Transverse colon (tissue), 4 donors: ENCODE data around the gene OLFM1. TPM values are rescaled to one million over a fixed set of nuclear protein-coding genes. Genes with fewer than 3 reads are reported as not detected.

ENCODE experiments used
- DNase-seq: peaks from one replicate; pipeline ENCODE4 v3.0.0-alpha.2; 2019
- H3K27ac ChIP-seq, 4 donors: fragments of 200-600 bp; sonication (generic); 2 replicates each; pipeline ENCODE4 v1.5.1; 2016 to 2018; ENCODE audit warnings: inconsistent platforms in 4 of 4
- H3K27me3 ChIP-seq: fragments of 200-600 bp; sonication (generic); 2 replicates; pipeline ENCODE4 v1.5.1; 2017; ENCODE audit warnings: inconsistent platforms
- H3K36me3 ChIP-seq, 4 donors: fragments of 200-600 bp; sonication (generic); 2 replicates each; pipeline ENCODE4 v1.5.1; 2017 to 2019; ENCODE audit warnings: inconsistent platforms in 4 of 4
- H3K4me1 ChIP-seq, 4 donors: fragments of 200-600 bp; sonication (generic); 2 replicates each; pipeline ENCODE4 v1.5.1; 2017 to 2020; ENCODE audit warnings: inconsistent platforms in 4 of 4
- H3K4me3 ChIP-seq, 4 donors: fragments of 200-600 bp; sonication (generic); 1 replicate in 1 of 4; 2 replicates in 3 of 4; pipeline versions ENCODE4 v1.5.1 to v1.6.1; 2017 to 2019; ENCODE audit warnings: inconsistent platforms in 4 of 4
- H3K9me3 ChIP-seq, 2 donors: fragments of 200-600 bp; sonication (generic); 2 replicates each; pipeline ENCODE4 v1.5.1; 2017 to 2019; ENCODE audit warnings: inconsistent platforms in 2 of 2
- CTCF ChIP-seq, 5 experiments: fragments of 200-600 bp in 3 of 5; fragments of 450-650 bp in 2 of 5; sonication (generic) in 3 of 5; IDR thresholded peaks; 1 replicate in 2 of 5; 2 replicates in 3 of 5; pipeline ENCODE4 v1.5.1; 2016 to 2017; ENCODE audit warnings: antibody characterized with exemption in 5 of 5, inconsistent platforms in 3 of 5, mild to moderate bottlenecking in 2 of 5, moderate library complexity in 1 of 5
- EP300 ChIP-seq: sonication (generic); formaldehyde crosslinking; IDR thresholded peaks from one replicate; pipeline ENCODE4 v1.6.1; 2017; ENCODE audit warnings: antibody characterized with exemption, low read depth
- POLR2A ChIP-seq: fragments of 450-650 bp; IDR thresholded peaks from one replicate; pipeline ENCODE4 v1.6.1; 2016; ENCODE audit warnings: antibody characterized with exemption, mild to moderate bottlenecking, moderate library complexity
- POLR2AphosphoS5 ChIP-seq, 3 donors: sonication (generic); formaldehyde crosslinking; IDR thresholded peaks; one replicate each; pipeline ENCODE4 v1.6.1; 2016; ENCODE audit warnings: antibody characterized with exemption in 3 of 3
- WGBS, 2 donors: methylation state at CpG; one replicate each; pipeline ENCODE4 v1.1.5; 2018; ENCODE audit warnings: low coverage in 1 of 2; 5-methylcytosine and 5-hydroxymethylcytosine counted together
- in situ Hi-C, 4 donors: fragments of 200-750 bp; cut with MboI; loops; one replicate each; pipeline versions ENCODE4 v1.15.0 to v1.15.1; 2017; ENCODE audit warnings: low sequenced_read_pairs in 3 of 4, low pct_ligation_motif_present in 1 of 4, low pct_unique_long_range_greater_than_20kb in 1 of 4
- intact Hi-C: fragments of 100-400 bp; cut with DNase I; formaldehyde crosslinking; loops from one replicate; pipeline ENCODE4 v1.15.1; 2023; ENCODE audit warnings: low total_unique reads
- total RNA-seq, 4 donors: library from RNA; depleted of rRNA; stranded (reverse); fragments of >200 nt; gene quantifications; one replicate each; pipeline ENCODE4 v1.1.0, GENCODE V29; 2016

OLFM1 gene
- total RNA-seq, 4 donors from 2014 or later = 3.7 to 7.8 (median 4.0) TPM; not detected in 1

- no peaks in the 10 kb centered on the region for H3K4me1 ChIP-seq
- no peak overlapping the region for H3K4me3 ChIP-seq
- no peaks in the 10 kb centered on the region for H3K9me3 ChIP-seq
- H3K36me3 ChIP-seq = no peaks in the 10 kb centered on the region
- WGBS, 2 donors = 78 to 80% methylated on average over 1 to 17 of the region's 17 CpGs
- H3K27me3 ChIP-seq = no peaks in the 10 kb centered on the region
- no peak for DNase-seq
- in situ Hi-C loops = no loop called here
- H3K27ac ChIP-seq = no peak overlapping the region
- intact Hi-C loops = loop anchor here (10.0 kb wide), 1 partner anchor 506 kb away; no protein-coding TSS in a partner anchor
- TF ChIP-seq CTCF (IDR thresholded peaks at IDR 0.05) (no peak), POLR2AphosphoS5 (IDR thresholded peaks at IDR 0.05) (no peak), POLR2A (no peak), EP300 (no peak)
Observed at GRCh38 chr9:135048758-135049444, 38.6 kb upstream of the OLFM1 start.

GRCh38 chr9:135049460-135049859 is 38.0 kb upstream of the OLFM1 start:
- 71% methylated on average over 7 of the region's 7 CpGs; no CpG with 5 or more reads in 1 of the 2 donors for WGBS, 2 donors
- H3K27me3 ChIP-seq = peaks cover under 1% of the 10 kb centered on the region
- TF ChIP-seq EP300 = no peak
- TF ChIP-seq POLR2A = no peak
- TF ChIP-seq CTCF (IDR thresholded peaks at IDR 0.05) = no peak
- no peak overlapping the region for H3K27ac ChIP-seq
- H3K4me1 ChIP-seq = no peaks in the 10 kb centered on the region
- no peak overlapping the region for H3K4me3 ChIP-seq
- in situ Hi-C loops (no loop called here), intact Hi-C loops (loop anchor here (10.0 kb wide), 1 partner anchor 505 kb away; no protein-coding TSS in a partner anchor)
- no peaks in the 10 kb centered on the region for H3K36me3 ChIP-seq
- no peaks in the 10 kb centered on the region for H3K9me3 ChIP-seq
- no peak for DNase-seq

- TF ChIP-seq POLR2A = no peak
- no peak for TF ChIP-seq EP300
- no peak for TF ChIP-seq POLR2AphosphoS5 (IDR thresholded peaks at IDR 0.05)
- no peak for TF ChIP-seq CTCF (IDR thresholded peaks at IDR 0.05)
- in situ Hi-C loops = no loop called here
- H3K4me1 ChIP-seq = no peaks in the 10 kb centered on the region
- H3K27ac ChIP-seq = no peak overlapping the region
- no peaks in the 10 kb centered on the region for H3K9me3 ChIP-seq
- H3K27me3 ChIP-seq = peaks cover 9% of the 10 kb centered on the region
- 54 to 79% methylated on average over 7 to 31 of the region's 31 CpGs for WGBS, 2 donors
- no peaks in the 10 kb centered on the region for H3K36me3 ChIP-seq
- no peak for DNase-seq
- no peak overlapping the region for H3K4me3 ChIP-seq
- intact Hi-C loops = no loop called here
Observed at GRCh38 chr9:135050072-135050990, 37.1 kb upstream of the OLFM1 start.

- Histone ChIP-seq H3K9me3 (no peaks in the 10 kb centered on the region), H3K27ac (no peak overlapping the region), H3K4me3 (no peak overlapping the region), H3K4me1 (no peaks in the 10 kb centered on the region), H3K27me3 (peaks cover 17% of the 10 kb centered on the region), H3K36me3 (no peaks in the 10 kb centered on the region)
- WGBS, 2 donors = 79 to 84% methylated on average over 10 to 17 of the region's 17 CpGs
- TF ChIP-seq POLR2AphosphoS5 (IDR thresholded peaks at IDR 0.05) = no peak
- TF ChIP-seq EP300 = no peak
- no peak for TF ChIP-seq POLR2A
- no peak for TF ChIP-seq CTCF (IDR thresholded peaks at IDR 0.05)
- DNase-seq = no peak
- intact Hi-C loops (no loop called here), in situ Hi-C loops (no loop called here)
Observed at GRCh38 chr9:135051316-135052038, 36.0 kb upstream of the OLFM1 start.
